ENCODE measurements around the gene TSEN2.
"Not testable (repeated sequence)": the region's sequence is repeated elsewhere in the genome, so short reads cannot be mapped to it uniquely, and the experiment has no call there.

The TSEN2 gene
- 6.5 to 14.1 reads per million in 2 donors for total RNA-seq

- DNase-seq: peak; percentile 89 to 98 (median 95)
These were observed at the start of gene TSEN2 for GRCh38 chr3:12484198-12484982. TSEN2 (plus strand) TSS chr3:12484480; CDS start chr3:12489801, 5,321 bp downstream.

- no peak for DNase-seq
These were observed 47.6 kb upstream of the TSEN2 start for GRCh38 chr3:12436514-12437220.

GRCh38 chr3:12437221-12437605 lies 47.1 kb upstream of the TSEN2 start:
- DNase-seq: no peak

GRCh38 chr3:12437861-12438260 lies 46.4 kb upstream of the TSEN2 start:
- DNase-seq: no peak

- no peak for DNase-seq
These were observed 46.0 kb upstream of the TSEN2 start for GRCh38 chr3:12438318-12438717.

GRCh38 chr3:12439161-12439940 lies 44.9 kb upstream of the TSEN2 start:
- DNase-seq: no peak

- DNase-seq: no peak
These were observed 43.2 kb upstream of the TSEN2 start for GRCh38 chr3:12440927-12441714.

- DNase-seq: no peak
These were observed 41.4 kb upstream of the TSEN2 start for GRCh38 chr3:12442654-12443501.

GRCh38 chr3:12443781-12444522 lies 40.3 kb upstream of the TSEN2 start:
- DNase-seq: no peak

GRCh38 chr3:12444582-12445471 lies 39.5 kb upstream of the TSEN2 start:
- no peak for DNase-seq

- DNase-seq: no peak
These were observed 38.6 kb upstream of the TSEN2 start for GRCh38 chr3:12445523-12446240.

GRCh38 chr3:12446298-12446697 lies 38.0 kb upstream of the TSEN2 start:
- no peak for DNase-seq

- DNase-seq: no peak
These were observed 37.2 kb upstream of the TSEN2 start for GRCh38 chr3:12447075-12447474.

- not testable (repeated sequence) for DNase-seq
These were observed 35.7 kb upstream of the TSEN2 start for GRCh38 chr3:12448404-12449202.

GRCh38 chr3:12449889-12450682 lies 34.2 kb upstream of the TSEN2 start:
- no peak for DNase-seq

GRCh38 chr3:12451481-12451880 lies 32.8 kb upstream of the TSEN2 start:
- no peak for DNase-seq

GRCh38 chr3:12451960-12452359 lies 32.3 kb upstream of the TSEN2 start:
- DNase-seq: no peak
